ENCODE results near the gene SLAMF7. TPM values are rescaled to one million over a fixed set of nuclear protein-coding genes. Genes with fewer than 3 reads are reported as not detected.

The SLAMF7 gene
- total and polyA plus RNA-seq, 2 donors (not counting 3 experiments of a cell fraction or from before 2014, with no cell fraction given), result not detected

GRCh38 chr1:160753594-160753993 lies 14.5 kb downstream of the SLAMF7 start:
- H3K4me1 ChIP-seq (ENCODE audit: control insufficient read depth, extremely low read depth, insufficient read depth, low read length), result no peaks in the 10 kb centered on the region
- no peaks in the 10 kb centered on the region for H3K36me3 ChIP-seq (ENCODE audit: control insufficient read depth in 2 of 2, extremely low read depth in 1 of 2, insufficient read depth in 2 of 2, low read length in 2 of 2)
- no peaks in the 10 kb centered on the region for H3K9me1 ChIP-seq (replicated peaks; ENCODE audit: control insufficient read depth, extremely low read depth, insufficient read depth, low read length)
- POLR2A ChIA-PET, result no interaction called here
- no peak overlapping the region for H3K4me2 ChIP-seq (ENCODE audit: insufficient read depth, low read length)
- CTCF ChIA-PET, result no interaction called here
- H4K20me1 ChIP-seq (replicated peaks; ENCODE audit: control insufficient read depth, extremely low read depth, insufficient read depth, low read length), result no peaks in the 10 kb centered on the region
- intact Hi-C loops (cut with micrococcal nuclease) (no loop called here), dilution Hi-C loops (cut with MboI; ENCODE audit: extremely low pct_ligation_motif_present, low sequenced_read_pairs) (no loop called here)
- DNase-seq (ENCODE audit: low read depth, low spot score), result no peak
- no peaks in the 10 kb centered on the region for H3K9me3 ChIP-seq (replicated peaks; ENCODE audit: control insufficient read depth, insufficient read depth, low read length)
- H3K4me3 ChIP-seq (replicated peaks in 1 of 3; ENCODE audit: insufficient read depth in 1 of 3, low read depth in 1 of 3, low read length in 3 of 3), result no peak overlapping the region
- H3K79me2 ChIP-seq (ENCODE audit: control insufficient read depth, insufficient read depth, low read length), result no peaks in the 10 kb centered on the region
- H2AFZ ChIP-seq (ENCODE audit: low read depth, low read length), result no peak overlapping the region
- no peak for TF ChIP-seq MYC (IDR thresholded peaks at IDR 0.05; ENCODE audit: low read depth, low read length)
- no peak for TF ChIP-seq JUN (IDR thresholded peaks at IDR 0.05; ENCODE audit: borderline replicate concordance, insufficient read depth, insufficient read length, low read depth)
- TF ChIP-seq POLR2A (IDR thresholded peaks at IDR 0.05; ENCODE audit: low read depth, low read length), result no peak
- no peak for TF ChIP-seq POLR2AphosphoS5 (IDR thresholded peaks at IDR 0.05; ENCODE audit: insufficient read depth, low read depth, low read length)
- TF ChIP-seq GATA2 (IDR thresholded peaks at IDR 0.05; ENCODE audit: insufficient read depth, insufficient read length, low read depth, low read length), result no peak
- TF ChIP-seq EZH2 (IDR thresholded peaks at IDR 0.05; ENCODE audit: borderline replicate concordance, low read depth, low read length, severe bottlenecking), result no peak
- no peak for TF ChIP-seq FOS (IDR thresholded peaks at IDR 0.05; ENCODE audit: borderline replicate concordance, insufficient read depth, low read length)
- TF ChIP-seq MAX (IDR thresholded peaks at IDR 0.05; ENCODE audit: insufficient read depth, insufficient read length), result no peak
- peaks cover 2 to 7% of the 10 kb centered on the region in 2 experiments for H3K27me3 ChIP-seq (ENCODE audit: control insufficient read depth in 2 of 2, insufficient read depth in 2 of 2, low read length in 2 of 2)
- no TSS peak for BruUV-seq (replicated peaks)
- no peak for FAIRE-seq
- H3K27ac ChIP-seq (ENCODE audit: insufficient read depth, low read depth, low read length), result no peak overlapping the region
- H3K9ac ChIP-seq (replicated peaks; ENCODE audit: extremely low read depth, insufficient read depth, low read length), result no peak overlapping the region

GRCh38 chr1:160755461-160755860 lies 16.4 kb downstream of the SLAMF7 start:
- no peak for FAIRE-seq
- dilution Hi-C loops (cut with MboI; ENCODE audit: extremely low pct_ligation_motif_present, low sequenced_read_pairs) (no loop called here), intact Hi-C loops (cut with micrococcal nuclease) (no loop called here)
- no peaks in the 10 kb centered on the region for H3K9me1 ChIP-seq (replicated peaks; ENCODE audit: control insufficient read depth, extremely low read depth, insufficient read depth, low read length)
- no peaks in the 10 kb centered on the region for H4K20me1 ChIP-seq (replicated peaks; ENCODE audit: control insufficient read depth, extremely low read depth, insufficient read depth, low read length)
- DNase-seq (ENCODE audit: low read depth, low spot score), result no peak
- no TSS peak for BruUV-seq (replicated peaks)
- TF ChIP-seq FOS (IDR thresholded peaks at IDR 0.05; ENCODE audit: borderline replicate concordance, insufficient read depth, low read length), result no peak
- TF ChIP-seq POLR2AphosphoS5 (IDR thresholded peaks at IDR 0.05; ENCODE audit: insufficient read depth, low read depth, low read length), result no peak
- TF ChIP-seq POLR2A (IDR thresholded peaks at IDR 0.05; ENCODE audit: low read depth, low read length), result no peak
- H3K36me3 ChIP-seq (ENCODE audit: control insufficient read depth in 2 of 2, extremely low read depth in 1 of 2, insufficient read depth in 2 of 2, low read length in 2 of 2), result no peaks in the 10 kb centered on the region
- no peak overlapping the region for H3K27ac ChIP-seq (ENCODE audit: insufficient read depth, low read depth, low read length)
- H3K4me2 ChIP-seq (ENCODE audit: insufficient read depth, low read length), result no peak overlapping the region
- no peaks in the 10 kb centered on the region for H3K9me3 ChIP-seq (replicated peaks; ENCODE audit: control insufficient read depth, insufficient read depth, low read length)
- H3K4me1 ChIP-seq (ENCODE audit: control insufficient read depth, extremely low read depth, insufficient read depth, low read length), result no peaks in the 10 kb centered on the region
- no peak overlapping the region for H2AFZ ChIP-seq (ENCODE audit: low read depth, low read length)
- ChIA-PET CTCF (interaction anchor here (1.2 to 1.9 kb wide), 2 partner anchors 22 to 26 kb away, joined by 3 to 5 read pairs; no protein-coding TSS in a partner anchor), POLR2A (no interaction called here)
- no peak overlapping the region for H3K9ac ChIP-seq (replicated peaks; ENCODE audit: extremely low read depth, insufficient read depth, low read length)
- no peaks in the 10 kb centered on the region for H3K79me2 ChIP-seq (ENCODE audit: control insufficient read depth, insufficient read depth, low read length)
- H3K27me3 ChIP-seq (ENCODE audit: control insufficient read depth in 2 of 2, insufficient read depth in 2 of 2, low read length in 2 of 2), result peaks cover 2 to 7% of the 10 kb centered on the region in 2 experiments
- H3K4me3 ChIP-seq (replicated peaks in 1 of 3; ENCODE audit: insufficient read depth in 1 of 3, low read depth in 1 of 3, low read length in 3 of 3), result no peak overlapping the region

All from endothelial cell of umbilical vein (primary cell).